Naive B cell (primary cell): ENCODE measurements around the gene ZDHHC7. TPM values are rescaled to one million over a fixed set of nuclear protein-coding genes. Genes with fewer than 3 reads are reported as not detected.
A peak's percentile ranks its signal among the peaks of the same experiment; 100 is the strongest.

Experiments
- ATAC-seq, 2 donors: fragments of 150-1000 bp; cut with Tn5 transposase; 2 replicates each; pipeline ENCODE4 v1.10.0; 2021; ENCODE audit warnings: low read depth in 2 of 2, mild to moderate bottlenecking in 2 of 2, moderate library complexity in 2 of 2
- DNase-seq: peaks from one replicate; pipeline ENCODE4 v3.0.0; 2022
- H3K27ac Mint-ChIP-seq, 6 donors: one replicate each; pipeline ENCODE4 v1.8.0; 2020 to 2022; ENCODE audit warnings: mild to moderate bottlenecking in 6 of 6, mixed read lengths in 6 of 6, moderate library complexity in 5 of 6, inconsistent platforms in 2 of 6
- H3K27me3 Mint-ChIP-seq, 3 donors: one replicate each; pipeline ENCODE4 v1.8.0; 2021 to 2022; ENCODE audit warnings: mixed read lengths in 3 of 3, mild to moderate bottlenecking in 1 of 3
- H3K36me3 Mint-ChIP-seq, 2 donors: one replicate each; pipeline ENCODE4 v1.8.0; 2020 to 2022; ENCODE audit warnings: mixed read lengths in 2 of 2, inconsistent platforms in 1 of 2, mild to moderate bottlenecking in 1 of 2
- H3K4me1 Mint-ChIP-seq, 3 donors: one replicate each; pipeline ENCODE4 v1.8.0; 2020 to 2022; ENCODE audit warnings: mixed read lengths in 3 of 3, inconsistent platforms in 1 of 3, mild to moderate bottlenecking in 1 of 3, moderate library complexity in 1 of 3
- H3K4me3 Mint-ChIP-seq, 8 donors: one replicate each; pipeline ENCODE4 v1.8.0; 2020 to 2022; ENCODE audit warnings: mild to moderate bottlenecking in 8 of 8, mixed read lengths in 8 of 8, moderate library complexity in 8 of 8, inconsistent platforms in 2 of 8
- H3K9me3 Mint-ChIP-seq, 7 donors: one replicate each; pipeline ENCODE4 v1.8.0; 2020 to 2022; ENCODE audit warnings: mixed read lengths in 7 of 7, mild to moderate bottlenecking in 5 of 7, inconsistent platforms in 2 of 7, moderate library complexity in 1 of 7
- polyA plus RNA-seq, 6 donors: library from polyadenylated mRNA; unstranded; fragments of 300-500 nt; fragmentation: Illumina TruSeq; gene quantifications; one replicate each; pipeline ENCODE4 v1.2.3, GENCODE V29; 2021; ENCODE audit warnings: low read depth in 6 of 6

ZDHHC7 gene
- polyA plus RNA-seq, 6 donors from 2014 or later = 29.5 to 41.4 (median 38.2) TPM

DNA sequence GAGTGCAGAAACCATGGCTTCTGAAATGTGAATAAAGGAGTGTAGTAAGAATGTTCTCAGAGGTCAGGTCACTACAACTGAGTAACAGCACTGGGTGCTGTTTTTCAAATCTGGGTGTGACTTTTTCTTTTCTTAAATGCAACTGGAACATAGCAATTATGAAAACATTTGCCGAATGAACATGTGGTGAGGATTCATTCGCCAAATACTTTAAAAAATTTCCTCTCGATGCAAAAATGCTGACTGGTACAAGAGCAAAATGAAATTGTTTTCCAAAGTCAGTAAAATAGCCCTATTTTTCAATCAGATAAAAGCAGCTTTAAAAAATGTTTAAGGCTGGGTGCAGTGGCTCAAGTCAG, 18.6 kb downstream of the ZDHHC7 start:
- no peak for ATAC-seq
- Mint-ChIP-seq H3K4me1 (peaks cover 0 to 23% (median 14%) of the 10 kb centered on the region in 3 donors), H3K27ac (no peak overlapping the region), H3K36me3 (no peaks in the 10 kb centered on the region), H3K4me3 (no peak overlapping the region), H3K9me3 (no peaks in the 10 kb centered on the region), H3K27me3 (no peaks in the 10 kb centered on the region)
- no peak for DNase-seq

DNA sequence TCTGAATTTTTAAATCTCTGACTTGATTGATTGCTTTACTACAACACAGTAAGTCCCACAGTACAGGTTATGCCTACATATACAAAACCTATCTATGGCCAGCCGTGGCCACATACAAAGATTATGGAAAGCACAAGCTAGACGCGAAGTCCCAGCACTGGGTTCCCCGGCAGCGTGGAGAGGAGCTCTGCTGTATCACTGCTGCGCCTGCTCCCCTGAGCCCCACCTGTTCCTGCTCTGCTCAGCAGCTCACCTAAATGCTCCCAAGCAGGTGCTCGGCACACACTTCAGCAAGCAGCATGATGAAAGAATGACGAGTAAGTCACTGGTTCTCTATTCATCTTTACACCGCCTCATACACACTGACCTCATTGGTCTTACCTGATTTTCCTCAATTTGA, 20.6 kb downstream of the ZDHHC7 start:
- H3K27me3 Mint-ChIP-seq = no peaks in the 10 kb centered on the region
- no peaks in the 10 kb centered on the region for H3K9me3 Mint-ChIP-seq
- peaks cover 0 to 10% of the 10 kb centered on the region in 2 donors for H3K36me3 Mint-ChIP-seq
- peak overlapping the region in 1 of 8 donors; percentile 37 for H3K4me3 Mint-ChIP-seq
- peak overlapping the region in 2 of 6 donors; percentile 41 to 56 for H3K27ac Mint-ChIP-seq
- DNase-seq = no peak
- ATAC-seq = no peak
- peaks cover 4 to 9% (median 6%) of the 10 kb centered on the region in 3 donors for H3K4me1 Mint-ChIP-seq

DNA sequence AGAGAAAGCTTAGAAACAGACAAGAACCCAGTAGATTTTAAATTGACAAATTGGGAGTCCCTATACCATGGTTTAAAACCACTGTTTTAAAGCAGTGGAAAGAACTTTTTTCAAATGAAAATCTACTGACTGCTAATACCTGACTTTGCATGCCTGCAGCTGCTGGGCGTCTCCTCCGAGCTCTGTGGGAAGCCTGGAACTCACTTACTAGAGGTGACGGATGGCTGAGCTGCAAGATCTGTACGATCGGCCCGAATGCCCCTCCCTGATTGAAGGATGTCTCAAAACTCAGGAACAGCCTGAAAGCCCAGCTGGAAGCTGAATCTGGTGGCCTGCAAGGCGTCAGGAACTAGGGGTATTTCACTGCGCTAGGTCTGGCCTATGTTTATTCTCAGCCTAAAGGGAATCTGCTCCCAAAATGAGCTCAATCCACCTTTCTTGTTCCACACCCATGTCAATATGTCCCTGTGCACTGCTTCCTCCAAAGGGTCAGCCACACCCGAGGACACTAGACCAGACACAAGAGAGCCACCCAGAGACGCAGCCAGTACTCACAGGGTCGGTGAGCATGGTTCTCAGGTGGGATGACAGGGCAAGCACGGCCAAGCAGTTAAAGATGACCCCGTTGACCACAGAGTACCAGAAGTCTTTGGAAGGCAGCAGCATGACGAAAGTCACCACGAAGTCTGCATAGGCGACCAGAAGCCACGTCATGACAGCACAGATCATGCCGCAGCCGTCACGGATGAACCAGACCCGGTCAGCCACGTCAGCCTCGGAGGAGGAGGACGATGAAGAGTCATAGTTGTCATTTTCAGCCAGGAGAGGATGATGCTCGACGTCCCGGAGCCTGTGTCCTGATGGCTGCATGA, 21.4 kb downstream of the ZDHHC7 start:
- DNase-seq (no peak), ATAC-seq (no peak)
- H3K36me3 Mint-ChIP-seq = peaks cover 4 to 10% of the 10 kb centered on the region in 2 donors
- no peaks in the 10 kb centered on the region for H3K27me3 Mint-ChIP-seq
- H3K4me3 Mint-ChIP-seq = no peak overlapping the region
- no peaks in the 10 kb centered on the region for H3K9me3 Mint-ChIP-seq
- H3K4me1 Mint-ChIP-seq = peaks cover 2 to 6% (median 4%) of the 10 kb centered on the region in 3 donors
- peak overlapping the region in 2 of 6 donors; percentile 41 to 56 for H3K27ac Mint-ChIP-seq

DNA sequence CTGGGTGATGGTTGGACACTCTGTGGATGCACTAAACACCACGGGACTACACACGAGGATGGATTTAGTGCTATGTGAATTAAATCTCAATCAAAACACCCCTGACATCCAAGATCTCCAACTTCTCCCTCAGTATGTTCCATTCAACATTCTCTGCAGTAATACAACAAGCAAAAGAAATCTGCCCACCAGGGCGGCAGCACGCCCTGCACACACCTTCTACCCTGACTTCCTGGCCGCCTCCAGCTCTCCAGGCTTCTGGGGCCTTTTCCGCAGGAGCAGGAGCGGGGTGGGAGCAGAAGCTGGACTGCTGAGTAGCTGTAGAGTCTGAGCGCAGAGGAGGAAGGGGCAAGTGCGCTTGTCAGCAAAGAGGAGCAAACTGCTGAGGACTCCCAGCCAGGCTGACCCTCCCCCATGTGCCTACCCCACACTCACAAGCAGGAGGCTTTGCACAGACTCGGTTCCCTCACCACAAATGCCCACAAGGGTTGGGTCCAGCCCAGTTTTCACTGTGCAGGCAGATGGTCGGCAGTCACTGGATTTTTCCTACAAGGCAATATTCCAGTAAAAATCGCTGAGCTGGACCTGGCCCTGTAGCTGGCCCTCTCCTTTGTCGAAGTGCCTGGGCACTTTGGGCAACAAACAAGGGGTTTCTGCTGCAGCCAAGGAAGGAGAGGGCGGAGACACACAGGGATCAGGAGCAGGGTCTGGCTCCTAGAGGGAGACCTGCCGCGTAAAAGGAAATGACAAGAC, 22.8 kb downstream of the ZDHHC7 start:
- Mint-ChIP-seq H3K4me3 (no peak overlapping the region), H3K27me3 (no peaks in the 10 kb centered on the region), H3K27ac (peak overlapping the region in 2 of 6 donors; percentile 56 to 88), H3K36me3 (peaks cover 4 to 10% of the 10 kb centered on the region in 2 donors), H3K4me1 (peaks cover 2 to 6% (median 4%) of the 10 kb centered on the region in 3 donors), H3K9me3 (no peaks in the 10 kb centered on the region)
- ATAC-seq (no peak), DNase-seq (no peak)

DNA sequence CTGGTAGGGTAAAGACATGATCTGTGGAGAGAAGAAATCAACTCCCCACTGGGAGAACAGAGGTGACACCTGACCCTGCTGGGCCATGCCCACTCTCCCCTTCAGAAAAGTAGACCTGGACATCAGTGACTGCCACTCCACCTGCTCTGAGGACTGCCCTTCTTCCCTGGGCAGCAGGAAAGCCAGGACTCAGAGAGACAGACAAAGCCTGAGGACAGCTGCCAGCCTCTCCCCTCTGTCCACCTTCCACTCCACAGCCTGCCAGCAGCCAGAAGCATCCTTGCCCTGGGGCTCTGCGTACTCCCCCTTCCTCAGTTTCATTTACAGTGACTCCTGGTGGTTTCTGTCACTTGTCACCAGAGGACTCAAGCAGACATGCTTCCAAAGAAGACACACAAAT, 24.5 kb downstream of the ZDHHC7 start:
- DNase-seq = no peak
- H3K36me3 Mint-ChIP-seq = peaks cover 4 to 10% of the 10 kb centered on the region in 2 donors
- H3K27me3 Mint-ChIP-seq = no peaks in the 10 kb centered on the region
- no peaks in the 10 kb centered on the region for H3K9me3 Mint-ChIP-seq
- no peak for ATAC-seq
- H3K4me3 Mint-ChIP-seq = no peak overlapping the region
- peak overlapping the region in 1 of 6 donors; percentile 42 for H3K27ac Mint-ChIP-seq
- H3K4me1 Mint-ChIP-seq = peaks cover 2 to 11% (median 7%) of the 10 kb centered on the region in 3 donors

DNA sequence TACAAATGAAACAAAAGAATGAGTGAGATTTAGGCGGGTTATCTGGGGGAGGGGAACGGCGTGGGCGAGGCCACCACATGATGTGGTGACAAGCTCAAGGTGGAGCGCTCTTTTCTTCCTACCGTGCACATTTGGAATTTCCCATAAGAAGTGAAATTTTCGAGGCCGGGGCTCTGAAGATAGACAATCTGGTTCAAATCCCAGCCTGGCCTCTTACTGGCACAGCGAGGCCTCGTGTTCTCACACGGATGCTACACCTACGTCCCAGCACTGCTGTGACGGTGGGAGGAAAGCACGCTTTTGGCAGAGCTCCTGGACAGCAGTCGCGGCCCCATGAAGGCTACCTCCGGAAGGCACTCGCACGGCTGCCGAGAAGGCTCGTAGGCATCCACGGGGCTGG, 25.2 kb downstream of the ZDHHC7 start:
- H3K36me3 Mint-ChIP-seq = peaks cover 4 to 12% of the 10 kb centered on the region in 2 donors
- H3K27ac Mint-ChIP-seq = peak overlapping the region in 2 of 6 donors; percentile 9 to 24
- H3K4me3 Mint-ChIP-seq = peak overlapping the region in 1 of 8 donors; percentile 15
- no peaks in the 10 kb centered on the region for H3K27me3 Mint-ChIP-seq
- DNase-seq = no peak
- no peaks in the 10 kb centered on the region for H3K9me3 Mint-ChIP-seq
- no peak for ATAC-seq
- H3K4me1 Mint-ChIP-seq = peaks cover 2 to 11% (median 7%) of the 10 kb centered on the region in 3 donors

DNA sequence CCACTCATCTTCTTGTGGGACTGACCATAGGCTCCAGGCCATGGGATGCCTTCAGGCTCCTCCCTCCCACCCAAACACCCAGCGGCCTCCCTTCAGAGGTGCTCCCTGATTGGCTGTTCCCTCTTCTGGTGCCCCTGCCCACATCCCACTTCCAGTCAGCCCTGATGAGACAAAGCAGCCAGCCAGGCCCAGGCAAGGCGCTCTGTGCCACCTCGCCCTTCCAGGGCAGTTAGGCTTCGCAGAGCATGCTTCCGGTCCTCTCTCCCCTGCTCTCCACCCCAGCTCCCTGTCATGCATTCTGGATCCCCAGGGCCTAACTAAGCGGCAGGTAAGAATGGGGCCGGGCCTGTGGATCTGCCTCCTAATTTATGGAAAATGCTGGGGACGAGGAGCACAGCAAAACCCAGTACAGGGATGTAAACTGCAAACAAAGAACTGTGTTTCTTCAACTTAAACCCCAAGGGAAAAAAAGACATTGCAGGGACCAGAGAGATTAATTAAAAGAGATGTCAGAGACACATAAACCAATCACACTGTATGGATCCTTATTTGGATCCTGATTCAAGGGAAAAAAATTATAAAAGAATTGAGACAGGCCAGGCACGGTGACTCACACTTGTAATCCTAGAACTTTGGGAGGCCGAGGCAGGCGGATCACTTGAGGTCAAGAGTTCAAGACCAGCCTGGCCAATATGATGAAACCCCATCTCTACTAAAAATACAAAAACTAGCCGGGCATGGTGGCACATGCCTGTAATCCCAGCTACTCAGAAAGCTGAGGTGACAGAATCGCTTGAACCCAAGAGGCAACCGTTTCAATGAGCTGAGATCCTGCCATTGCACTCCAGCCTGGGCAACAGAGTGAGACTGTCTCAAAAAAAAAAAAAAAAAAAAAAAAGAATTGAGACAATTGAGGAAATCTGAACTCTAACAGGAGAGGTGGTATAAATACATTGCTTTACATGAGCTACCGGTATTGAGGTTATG, 26.0 kb downstream of the ZDHHC7 start:
- ATAC-seq (no peak), DNase-seq (no peak)
- H3K4me1 Mint-ChIP-seq = peaks cover 2 to 11% (median 7%) of the 10 kb centered on the region in 3 donors
- no peak overlapping the region for H3K27ac Mint-ChIP-seq
- H3K36me3 Mint-ChIP-seq = peaks cover 4 to 19% of the 10 kb centered on the region in 2 donors
- H3K9me3 Mint-ChIP-seq = no peaks in the 10 kb centered on the region
- H3K27me3 Mint-ChIP-seq = no peaks in the 10 kb centered on the region
- no peak overlapping the region for H3K4me3 Mint-ChIP-seq

DNA sequence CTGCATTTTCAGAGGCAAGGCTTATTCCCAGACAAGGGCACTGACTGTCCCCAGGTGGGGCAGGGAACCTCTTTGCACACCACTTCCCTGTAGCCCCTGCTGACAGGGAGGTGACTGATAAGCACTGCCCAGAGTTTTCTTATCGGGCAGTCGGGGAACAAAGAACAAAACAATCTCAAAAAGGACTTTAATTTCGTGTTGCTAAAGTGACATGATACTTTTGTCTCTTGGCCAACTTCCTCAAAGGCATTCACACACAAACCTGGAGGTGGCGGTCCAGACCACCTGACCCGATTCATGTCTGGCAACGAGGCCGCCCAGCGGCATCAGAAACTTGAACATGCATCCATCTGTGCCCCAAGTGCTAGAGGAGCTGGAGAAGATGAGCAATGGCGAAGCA, 28.9 kb downstream of the ZDHHC7 start:
- Mint-ChIP-seq H3K9me3 (no peaks in the 10 kb centered on the region), H3K27ac (peak overlapping the region in 3 of 6 donors; percentile 51 to 87 (median 84)), H3K4me1 (peaks cover 0 to 11% (median 7%) of the 10 kb centered on the region in 3 donors), H3K4me3 (no peak overlapping the region), H3K36me3 (peaks cover 8 to 20% of the 10 kb centered on the region in 2 donors), H3K27me3 (no peaks in the 10 kb centered on the region)
- DNase-seq (no peak), ATAC-seq (no peak)

DNA sequence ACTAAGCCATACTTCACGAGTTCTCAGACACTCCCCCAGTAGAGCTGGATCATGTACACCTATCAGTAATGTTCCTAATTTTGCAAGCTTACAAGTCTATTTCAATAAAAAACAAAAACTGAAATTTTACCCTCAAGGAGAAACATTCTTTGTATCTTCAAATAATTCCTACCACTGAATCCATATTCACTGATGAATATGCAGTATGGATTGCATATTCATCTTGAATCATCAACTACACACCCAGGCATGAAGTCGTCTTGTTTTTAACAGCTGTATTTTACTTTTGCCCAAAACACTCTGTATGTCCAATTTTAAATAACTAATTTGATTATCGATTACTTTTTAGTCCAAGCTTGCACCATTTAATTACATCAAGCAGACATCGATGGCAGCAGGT, 31.8 kb downstream of the ZDHHC7 start:
- ATAC-seq (no peak), DNase-seq (no peak)
- Mint-ChIP-seq H3K4me3 (no peak overlapping the region), H3K36me3 (peaks cover 8 to 17% of the 10 kb centered on the region in 2 donors), H3K27me3 (no peaks in the 10 kb centered on the region), H3K9me3 (no peaks in the 10 kb centered on the region), H3K4me1 (peaks cover 0 to 5% (median 3%) of the 10 kb centered on the region in 3 donors), H3K27ac (no peak overlapping the region)

DNA sequence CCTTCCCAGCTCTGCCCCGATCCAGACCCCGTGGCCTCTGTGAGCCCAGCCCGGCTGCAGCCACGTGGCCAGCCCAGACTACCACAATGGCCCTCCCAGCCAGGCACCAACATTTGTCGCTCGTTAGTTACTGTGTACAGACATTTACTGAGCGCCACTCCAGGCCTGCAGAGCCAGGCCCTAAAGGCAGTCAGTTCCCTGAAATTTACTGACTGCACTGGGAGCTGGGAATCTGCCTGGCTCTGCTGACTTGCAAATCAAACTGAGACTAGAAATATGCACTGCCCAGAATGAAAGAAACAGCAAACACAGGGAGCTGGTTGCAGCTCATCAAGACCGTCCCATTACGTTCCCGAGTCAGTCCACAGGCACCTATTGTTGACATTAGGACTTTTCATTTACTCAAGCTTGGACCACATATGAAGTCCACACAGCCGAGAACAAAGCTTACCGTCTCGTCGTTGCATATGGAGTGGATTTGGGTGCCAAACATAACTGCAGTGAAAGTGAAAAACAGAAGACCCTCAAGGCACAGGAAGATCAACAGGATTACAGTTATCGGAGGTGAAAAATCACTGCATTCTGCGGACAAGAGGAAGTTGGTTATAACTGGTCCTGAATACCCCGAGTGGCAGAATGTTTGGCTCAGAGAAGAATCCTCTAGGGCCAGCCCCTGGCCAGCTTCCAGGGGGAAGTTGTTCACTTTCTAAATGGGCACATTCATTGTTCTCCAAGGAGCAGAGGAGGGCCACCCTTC, 34.5 kb downstream of the ZDHHC7 start:
- H3K27ac Mint-ChIP-seq = peak overlapping the region in 1 of 6 donors; percentile 54
- H3K4me1 Mint-ChIP-seq = no peaks in the 10 kb centered on the region
- no peak overlapping the region for H3K4me3 Mint-ChIP-seq
- DNase-seq (no peak), ATAC-seq (no peak)
- H3K9me3 Mint-ChIP-seq = no peaks in the 10 kb centered on the region
- no peaks in the 10 kb centered on the region for H3K27me3 Mint-ChIP-seq
- peaks cover 12 to 17% of the 10 kb centered on the region in 2 donors for H3K36me3 Mint-ChIP-seq

DNA sequence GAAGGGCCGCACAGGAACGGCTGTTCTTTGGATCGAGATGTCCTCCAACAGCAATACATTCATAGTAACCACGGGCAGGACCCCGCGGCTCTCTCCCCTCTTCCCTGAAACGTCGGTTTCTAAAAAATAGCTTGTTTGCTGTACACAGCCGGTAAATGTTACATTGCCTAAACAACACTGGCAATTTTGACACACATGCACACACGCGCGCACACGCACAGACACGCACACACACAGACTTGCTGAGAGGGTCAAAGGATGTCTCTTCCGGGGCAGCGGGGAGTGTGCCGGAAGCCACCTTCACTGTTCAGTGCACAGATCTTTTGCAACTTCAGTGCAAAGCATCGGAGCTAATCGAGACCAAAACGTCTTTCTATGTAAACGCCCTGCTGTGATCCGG, 35.8 kb downstream of the ZDHHC7 start:
- Mint-ChIP-seq H3K36me3 (peaks cover 9 to 12% of the 10 kb centered on the region in 2 donors), H3K4me3 (no peak overlapping the region)
- DNase-seq = no peak

DNA sequence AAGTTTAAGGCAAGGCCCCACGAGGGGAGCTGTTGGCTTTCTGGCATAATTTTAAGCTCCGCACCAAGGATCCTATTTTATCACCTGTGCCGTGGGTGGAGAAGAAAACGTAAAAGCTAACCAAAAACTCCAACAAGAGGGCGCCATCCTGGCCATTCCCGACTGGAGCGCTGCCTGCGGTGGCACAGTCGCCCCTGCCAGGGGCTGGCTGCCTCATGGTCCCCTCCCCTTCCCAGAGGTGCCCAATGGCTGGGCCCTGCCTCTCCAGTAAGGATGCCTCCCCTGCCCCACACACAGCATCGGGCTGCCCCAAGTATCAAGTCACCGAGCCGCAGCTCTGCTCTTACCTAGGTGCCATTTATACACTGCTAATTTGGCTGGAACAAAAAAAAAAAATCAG, 36.3 kb downstream of the ZDHHC7 start:
- DNase-seq (no peak), ATAC-seq (no peak)
- Mint-ChIP-seq H3K27me3 (no peaks in the 10 kb centered on the region), H3K4me3 (no peak overlapping the region), H3K4me1 (peaks cover 0 to 6% (median 0%) of the 10 kb centered on the region in 3 donors), H3K9me3 (no peaks in the 10 kb centered on the region), H3K27ac (no peak overlapping the region), H3K36me3 (peaks cover 6 to 12% of the 10 kb centered on the region in 2 donors)

More for the DNA sequence above, 35.8 kb downstream of the ZDHHC7 start:
- no peaks in the 10 kb centered on the region for H3K9me3 Mint-ChIP-seq
- H3K4me1 Mint-ChIP-seq = peaks cover 0 to 2% (median 0%) of the 10 kb centered on the region in 3 donors
- H3K27me3 Mint-ChIP-seq = no peaks in the 10 kb centered on the region
- ATAC-seq = no peak
- peak overlapping the region in 2 of 6 donors; percentile 52 to 83 for H3K27ac Mint-ChIP-seq
